T-helper 1 cell treated with Interleukin-12 subunit alpha and Interleukin-12 subunit beta and Interleukin-4 antibody, amounts not matched to agents 30 ng/mL and 1 ng/mL, for 36 hours (primary cell): ENCODE data around the gene RNU4-1. TPM values are rescaled to one million over a fixed set of nuclear protein-coding genes. Genes with fewer than 3 reads are reported as not detected.
"Not testable (repeated sequence)": the region's sequence is repeated elsewhere in the genome, so short reads cannot be mapped to it uniquely, and the experiment has no call there.

Experiments used
- intact Hi-C: fragments of 100-400 bp; cut with micrococcal nuclease; formaldehyde crosslinking; loops from one replicate; pipeline ENCODE4 v1.15.1; 2024
- total RNA-seq: library from RNA; stranded (reverse); gene quantifications from 2 replicates; pipeline ENCODE4 v1.2.3, GENCODE V29; 2022

Gene RNU4-1
- total RNA-seq, 1 donor from 2014 or later, result 2,820 TPM

DNA sequence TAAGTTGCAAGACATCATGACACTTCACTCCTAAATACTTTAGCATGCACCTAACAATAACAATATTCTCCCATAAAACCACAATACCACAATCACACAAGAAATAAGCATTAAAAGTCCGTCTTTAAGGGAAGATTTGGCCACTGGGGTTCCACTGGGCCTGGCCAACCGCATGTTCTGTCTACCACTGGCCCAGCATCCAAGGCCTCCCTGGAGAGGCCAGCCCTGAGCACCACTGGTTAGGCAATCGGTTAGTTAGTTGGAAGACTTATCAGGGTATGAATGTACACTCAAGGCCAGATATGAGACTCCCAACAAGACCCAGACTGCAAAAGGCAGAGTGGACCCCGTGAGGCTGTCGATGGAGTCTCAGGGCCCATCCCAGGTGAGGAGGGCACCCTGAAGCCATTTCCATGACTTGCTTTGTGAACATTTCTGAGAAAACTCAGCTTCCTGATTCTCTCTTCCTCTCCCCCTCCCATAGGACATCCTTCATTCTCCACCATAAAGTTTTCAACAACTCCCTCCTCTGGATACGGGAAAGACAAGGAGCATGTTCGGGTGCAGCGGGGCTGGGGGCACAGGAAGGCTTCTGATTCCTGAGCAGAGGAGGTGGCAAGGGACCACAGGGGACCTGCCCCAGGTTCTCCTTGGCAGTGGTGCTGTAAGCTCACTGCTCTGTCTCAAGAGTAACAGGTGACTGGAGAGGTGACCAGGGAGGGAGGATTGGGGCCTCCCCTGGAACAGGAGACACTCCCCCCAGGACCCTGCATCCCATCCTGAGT, 33.4 kb downstream of the RNU4-1 start:
- intact Hi-C loops, result no loop called here

DNA sequence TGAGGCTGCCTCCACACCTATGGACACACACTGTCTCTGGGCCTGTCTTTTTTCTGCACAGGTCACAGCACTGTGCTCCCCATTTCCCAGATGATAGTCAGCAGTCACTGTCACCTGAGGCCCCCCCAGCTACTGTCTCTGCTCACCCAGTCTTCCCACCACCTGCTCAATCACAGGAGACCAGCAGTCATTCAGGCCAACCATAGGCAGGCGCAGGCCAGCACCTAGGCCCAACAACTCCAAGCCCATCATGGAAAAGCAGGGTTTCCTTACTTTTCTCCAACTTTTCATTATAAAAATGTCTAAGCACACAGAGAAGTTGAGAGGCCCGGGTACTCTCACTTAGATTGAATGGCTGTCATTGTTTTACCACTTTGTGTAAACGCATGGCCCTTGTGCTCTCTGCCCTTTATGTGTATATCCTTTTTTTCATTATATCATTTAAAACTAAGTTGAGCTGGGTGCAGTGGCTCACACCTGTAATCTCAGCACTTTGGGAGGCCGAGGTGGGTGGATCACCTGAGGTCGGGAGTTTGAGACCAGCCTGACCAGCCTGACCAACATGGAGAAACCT, 34.6 kb downstream of the RNU4-1 start:
- intact Hi-C loops, result no loop called here

DNA sequence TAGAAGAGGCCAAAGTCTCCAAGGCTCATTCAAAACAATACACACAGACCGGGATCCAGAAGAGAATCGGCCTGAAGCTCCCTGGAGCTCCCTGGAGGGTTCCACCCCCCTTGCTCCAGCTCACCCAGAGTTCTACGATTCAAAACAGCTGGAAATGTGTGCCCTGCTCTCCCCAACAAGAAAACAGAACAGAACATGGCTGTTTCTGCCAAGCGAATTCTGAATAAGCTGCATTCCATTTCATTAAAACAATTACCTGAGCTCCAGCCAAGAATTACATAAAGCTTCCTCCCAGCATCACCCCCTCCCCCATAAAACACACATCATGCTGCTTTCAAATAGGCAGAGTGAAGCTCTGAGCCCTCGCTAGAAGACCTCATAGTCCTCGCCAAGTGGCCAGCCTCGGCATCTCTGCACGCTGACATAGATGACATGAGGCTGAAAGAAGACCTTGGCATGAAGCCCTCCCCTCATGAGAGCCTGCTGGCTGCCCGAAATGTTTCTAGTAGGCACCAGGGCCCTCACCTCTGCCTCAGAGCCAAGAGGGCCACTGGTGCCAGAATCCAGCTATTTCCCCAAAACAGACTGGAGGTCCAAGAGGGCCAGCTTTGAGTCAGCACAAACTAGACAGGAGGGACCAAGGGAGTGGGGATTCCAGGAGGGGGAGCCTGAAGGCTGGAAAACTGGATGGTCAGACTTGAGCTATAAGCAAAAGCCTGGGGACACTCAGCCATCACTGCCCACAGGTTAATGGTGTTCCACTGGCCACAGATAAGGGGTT, 35.8 kb downstream of the RNU4-1 start:
- intact Hi-C loops, result no loop called here

DNA sequence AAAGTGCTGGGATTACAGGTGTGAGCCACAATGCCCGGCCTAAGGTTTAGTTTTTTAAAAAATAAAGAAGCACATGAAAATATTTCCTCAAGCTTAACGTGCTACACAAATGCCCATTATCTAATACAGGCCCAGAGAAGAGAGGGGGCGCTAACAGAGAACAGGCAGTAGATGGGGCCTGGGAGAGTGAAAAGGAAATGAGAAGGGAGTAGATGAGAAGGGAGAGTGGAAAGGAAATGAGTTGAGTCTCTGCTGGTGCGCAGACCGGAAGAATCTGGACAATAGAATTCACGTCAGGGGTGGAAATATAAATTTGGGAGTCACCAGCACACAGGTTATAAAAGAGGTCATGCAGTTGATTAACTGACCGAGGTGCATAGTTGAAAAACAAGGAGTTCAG, 38.2 kb downstream of the RNU4-1 start:
- intact Hi-C loops, result loop anchor here (5.0 kb wide), 1 partner anchor 1097 kb away; the partner anchor contains the start of gene ANAPC5

DNA sequence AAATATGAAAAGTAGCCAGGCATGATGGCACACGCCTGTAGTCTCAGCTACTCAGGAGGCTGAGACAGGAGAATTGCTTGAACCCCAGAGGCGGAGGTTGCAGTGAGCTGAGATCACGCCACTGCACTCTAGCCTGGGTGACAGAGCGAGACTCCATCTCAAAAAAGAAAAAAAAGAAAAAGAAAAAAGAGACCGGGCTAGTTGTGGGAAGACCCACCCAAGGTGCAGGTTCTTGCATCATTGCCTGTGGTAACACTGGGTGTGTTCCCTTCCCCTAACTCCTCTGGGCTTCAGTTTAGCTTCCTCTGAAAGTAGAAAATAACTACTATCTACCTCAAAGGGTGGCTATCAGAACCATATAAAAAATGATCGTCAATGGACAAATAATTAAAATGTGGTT, 39.7 kb downstream of the RNU4-1 start:
- intact Hi-C loops, result loop anchor here (1.0 to 5.0 kb wide), 5 partner anchors 72 to 1099 kb away; partner anchors contain the start of gene ANAPC5

DNA sequence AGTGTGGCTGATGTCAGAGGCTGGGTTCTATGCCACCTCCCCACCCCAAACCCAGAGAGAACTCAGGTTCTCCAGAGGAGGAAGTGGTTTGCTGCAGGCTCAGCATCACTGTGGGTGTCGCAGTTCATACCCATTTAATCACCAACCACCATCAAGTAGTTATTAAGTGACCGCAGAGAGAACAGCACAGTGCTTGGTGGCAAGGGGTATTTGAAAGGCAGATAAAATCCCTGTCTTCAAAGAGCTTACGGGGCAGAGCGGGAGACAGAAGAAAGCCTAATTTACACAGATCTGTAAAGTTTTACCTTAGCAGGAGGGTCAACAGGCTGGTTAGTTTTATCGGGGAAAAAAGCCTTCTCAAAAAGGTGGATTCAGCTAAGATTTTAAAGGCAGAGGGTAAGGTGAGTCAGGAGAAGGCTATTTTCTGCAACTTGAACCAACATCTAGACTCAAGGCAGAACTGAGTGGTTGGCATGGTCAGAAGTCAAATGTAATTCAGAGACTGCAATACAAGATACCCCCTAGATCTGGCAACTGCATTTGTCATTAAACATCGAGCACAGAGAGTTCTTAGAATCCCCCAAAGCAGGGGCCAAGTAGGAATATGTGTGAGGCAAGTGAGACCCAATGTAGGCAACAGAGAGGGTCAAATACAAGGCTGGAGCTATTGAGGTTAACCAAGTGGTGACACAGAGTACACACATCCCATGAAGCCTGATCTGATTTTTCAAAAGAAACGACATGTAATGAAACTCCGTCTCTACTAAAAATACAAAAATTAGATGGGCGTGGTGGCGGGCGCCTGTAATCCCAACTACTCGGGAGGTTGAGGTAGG, 40.7 kb downstream of the RNU4-1 start:
- intact Hi-C loops, result loop anchor here (1.0 to 5.0 kb wide), 7 partner anchors 12 to 1100 kb away; partner anchors contain the start of genes ANAPC5, RNU4-2 and RPLP0

DNA sequence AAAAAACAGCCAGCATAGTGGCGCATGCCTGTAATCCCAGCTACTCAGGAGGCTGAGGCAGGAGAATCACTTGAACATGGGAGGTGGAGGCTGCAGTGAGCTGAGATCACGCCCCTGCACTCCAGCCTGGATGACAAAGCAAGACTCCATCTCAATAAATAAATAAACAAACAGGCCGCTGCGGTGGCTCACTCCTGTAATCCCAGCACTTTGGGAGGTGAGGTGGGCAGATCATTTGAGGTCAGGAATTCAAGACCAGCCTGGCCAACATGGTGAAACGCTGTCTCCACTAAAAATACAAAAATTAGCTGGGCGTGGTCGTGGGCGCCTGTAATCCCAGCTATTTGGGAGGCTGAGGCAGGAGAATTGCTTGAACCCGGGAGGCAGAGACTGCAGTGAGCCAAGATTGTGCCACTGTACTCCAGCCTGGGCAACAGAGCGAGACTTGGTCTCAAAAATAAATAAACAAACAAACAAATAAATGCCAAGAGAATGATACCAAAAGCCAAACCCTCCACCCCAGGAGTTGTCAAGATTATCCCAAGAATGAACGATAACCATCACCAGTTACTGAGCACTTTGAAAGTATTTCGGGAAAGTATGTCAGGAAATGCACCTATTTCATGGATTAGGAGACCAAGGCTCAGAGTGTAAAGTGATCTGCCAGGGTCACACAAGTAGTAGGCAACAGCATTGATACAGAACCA, 41.5 kb downstream of the RNU4-1 start:
- intact Hi-C loops, result loop anchor here (1.0 to 5.0 kb wide), 7 partner anchors 13 to 1101 kb away; partner anchors contain the start of genes ANAPC5, RNU4-2 and RPLP0

DNA sequence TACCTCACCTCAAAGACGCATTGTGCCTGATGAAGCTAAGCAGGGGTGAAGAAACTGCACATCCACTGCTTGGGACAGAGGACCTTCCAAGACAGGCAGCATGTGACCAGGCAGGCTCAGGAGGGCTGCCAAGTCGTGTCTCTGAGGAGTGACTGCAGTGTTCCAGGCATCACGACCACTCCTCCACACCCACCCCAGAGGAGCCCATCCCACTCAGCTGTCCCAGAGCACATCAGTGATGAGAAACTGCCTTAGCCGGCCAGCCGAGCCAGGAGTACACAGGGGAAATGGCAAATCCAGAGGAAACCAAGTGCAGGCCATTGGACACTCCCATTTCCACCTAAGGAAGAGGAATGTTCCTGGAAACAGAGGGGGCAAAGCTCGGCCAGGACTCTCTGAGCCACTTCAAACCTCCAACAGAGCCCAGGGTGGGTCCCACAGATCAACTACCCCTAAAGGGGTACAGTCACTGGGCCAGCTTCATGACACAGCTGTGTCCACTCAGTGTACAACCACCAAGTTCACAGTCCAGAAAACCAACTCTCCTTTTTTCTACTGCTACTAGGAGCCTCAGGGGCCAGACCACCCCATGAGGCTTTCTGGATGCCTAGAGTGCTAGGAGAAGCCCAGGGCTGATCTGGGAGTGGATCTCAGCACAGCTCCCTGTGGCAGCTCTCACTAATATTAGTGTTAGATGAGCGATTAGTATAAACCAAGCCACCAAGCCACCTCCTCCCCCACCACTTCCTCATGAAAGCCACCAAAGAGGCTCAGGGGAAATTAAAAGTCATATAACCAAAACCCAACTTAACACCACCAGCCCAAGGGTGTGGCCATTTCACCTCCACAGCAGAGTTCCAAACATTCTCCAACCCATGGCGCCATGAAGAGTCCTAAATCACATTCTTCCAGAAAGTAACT, 42.9 kb downstream of the RNU4-1 start:
- intact Hi-C loops, result loop anchor here (5.0 kb wide), 1 partner anchor 1102 kb away; the partner anchor contains the start of gene ANAPC5

DNA sequence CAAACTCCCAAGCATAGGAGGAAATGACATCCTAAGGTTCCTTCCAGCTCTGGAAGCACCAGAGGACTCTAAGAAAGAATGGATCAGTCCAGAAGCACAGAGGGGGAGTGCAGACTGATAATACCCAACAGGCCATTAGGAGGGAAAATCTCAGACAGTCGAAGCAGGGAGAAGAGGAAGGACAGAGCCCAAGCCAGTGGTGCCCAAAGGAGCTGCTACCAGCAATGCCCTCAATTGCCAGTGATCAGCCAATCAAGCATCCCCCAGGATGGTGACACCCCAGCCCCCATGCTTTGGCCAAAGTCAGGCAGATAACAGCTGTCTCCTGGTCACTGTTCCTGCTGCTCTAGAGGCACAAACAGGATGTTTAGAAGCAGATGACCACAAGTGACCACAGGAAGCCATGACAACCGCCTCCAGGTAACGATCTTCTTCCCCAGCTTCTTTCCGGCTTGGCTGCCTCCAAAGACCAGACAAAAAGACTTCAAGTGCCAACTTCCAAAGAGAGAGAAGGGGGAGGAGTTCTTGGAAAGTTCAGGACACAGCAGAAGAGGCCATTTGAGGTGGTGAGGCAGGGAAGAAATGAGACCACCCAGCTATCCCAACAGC, 43.7 kb downstream of the RNU4-1 start:
- intact Hi-C loops, result no loop called here

DNA sequence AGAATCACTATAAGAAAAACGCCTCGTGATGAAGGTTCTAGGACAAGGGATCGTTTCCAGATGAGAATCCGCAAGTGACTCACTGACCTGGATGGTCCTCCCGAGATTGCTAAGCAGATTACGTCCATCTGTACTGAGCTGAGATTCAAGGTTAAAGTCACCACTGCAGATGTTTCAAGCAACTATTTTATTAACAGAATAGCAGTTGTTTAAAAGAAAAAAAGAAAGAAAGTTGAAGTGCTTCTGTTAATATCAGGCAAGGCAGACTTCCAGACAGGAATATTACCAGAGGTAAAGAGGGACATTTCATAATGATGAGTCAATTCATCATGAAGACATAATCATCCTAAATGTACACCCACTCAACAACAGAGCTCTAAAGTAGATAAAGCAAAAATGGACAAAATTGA, 45.4 kb downstream of the RNU4-1 start:
- intact Hi-C loops, result no loop called here

DNA sequence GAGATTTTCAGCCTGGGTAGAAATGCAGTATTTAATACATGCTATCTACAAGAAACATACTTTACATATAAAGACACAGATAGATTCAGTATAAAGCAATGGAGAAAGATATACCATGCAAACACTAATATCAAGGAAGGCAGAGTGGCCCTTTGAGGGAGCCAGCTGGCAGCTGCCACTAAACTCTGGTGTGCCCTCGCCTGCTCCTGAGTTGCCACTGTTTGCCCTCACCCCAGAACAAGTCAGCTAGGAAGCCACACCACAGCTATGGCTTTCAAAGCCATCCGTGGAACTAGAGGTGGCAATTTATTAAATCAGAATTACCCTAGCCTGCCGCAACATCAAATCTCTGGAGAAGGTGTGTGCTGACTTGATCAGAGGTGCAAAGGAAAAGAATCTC, 45.9 kb downstream of the RNU4-1 start:
- intact Hi-C loops, result no loop called here

DNA sequence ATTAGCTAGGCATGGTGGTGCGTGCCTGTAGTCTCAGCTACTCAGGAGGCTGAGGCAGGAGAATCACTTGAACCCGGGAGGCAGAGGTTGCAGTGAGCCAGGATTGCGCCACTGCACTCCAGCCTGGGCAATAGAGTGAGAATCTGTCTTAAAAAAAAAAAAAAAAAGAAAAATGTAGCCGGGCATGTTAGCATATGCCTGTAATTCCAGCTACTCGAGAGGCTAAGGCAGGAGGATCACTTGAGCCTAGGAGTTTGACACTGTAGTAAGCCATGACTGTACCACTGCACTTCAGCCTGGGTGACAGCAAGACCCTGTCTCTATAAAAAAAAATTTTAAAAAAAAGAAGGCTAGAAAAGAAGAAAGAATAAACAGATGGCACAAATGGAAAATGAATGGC, 46.3 kb downstream of the RNU4-1 start:
- intact Hi-C loops, result not testable (repeated sequence)

Other genes starting within 250 kb of the RNU4-1 start
- 96.6 and 102 TPM in 2 replicates for gene RAB35, start 176.5 kb downstream of the RNU4-1 start, total RNA-seq
- gene GCN1, start 98.5 kb downstream of the RNU4-1 start, total RNA-seq, result 132 and 140 TPM in 2 replicates
- 1,912 and 1,920 TPM in 2 replicates for gene RPLP0, start 92.1 kb downstream of the RNU4-1 start, total RNA-seq
- gene PXN, start 27.5 kb downstream of the RNU4-1 start, total RNA-seq, result 197 TPM in 2 replicates
- 6,804 and 7,048 TPM in 2 replicates for gene RNU4-2, start 1.3 kb downstream of the RNU4-1 start, total RNA-seq
- gene SIRT4, start 9.1 kb upstream of the RNU4-1 start, total RNA-seq, result 1.6 and 3.0 TPM in 2 replicates
- gene PLA2G1B, start 34.5 kb upstream of the RNU4-1 start, total RNA-seq, result not detected in 2 replicates
- not detected in 2 replicates for gene MSI1, start 75.9 kb upstream of the RNU4-1 start, total RNA-seq
- 266 and 280 TPM in 2 replicates for gene COX6A1, start 144.9 kb upstream of the RNU4-1 start, total RNA-seq
- 41.4 and 41.5 TPM in 2 replicates for gene TRIAP1, start 153.1 kb upstream of the RNU4-1 start, total RNA-seq
- 31.3 and 37.3 TPM in 2 replicates for gene GATC, start 153.2 kb upstream of the RNU4-1 start, total RNA-seq
- gene SRSF9, start 176.5 kb upstream of the RNU4-1 start, total RNA-seq, result 182 and 184 TPM in 2 replicates
- gene DYNLL1, start 202.9 kb upstream of the RNU4-1 start, total RNA-seq, result 331 and 341 TPM in 2 replicates
- 26.3 and 29.0 TPM in 2 replicates for gene COQ5, start 235.9 kb upstream of the RNU4-1 start, total RNA-seq
- gene RNF10, start 241.1 kb upstream of the RNU4-1 start, total RNA-seq, result 172 and 187 TPM in 2 replicates